Measurements from ENCODE around the gene LHX2. TPM values are rescaled to one million over a fixed set of nuclear protein-coding genes. Genes with fewer than 3 reads are reported as not detected.

LHX2 gene
- total RNA-seq, 2 experiments from 2014 or later = not detected

- no peaks in the 10 kb centered on the region for H3K9me2 ChIP-seq (ENCODE audit: insufficient read depth, low read length)
- H3K4me1 ChIP-seq (ENCODE audit: insufficient read depth, low read length, poor library complexity, severe bottlenecking) = no peaks in the 10 kb centered on the region
- H3K4me2 ChIP-seq (ENCODE audit: low read length) = no peak overlapping the region
- no peak for DNase-seq (ENCODE audit: low spot score)
- no peak overlapping the region for H3K27ac ChIP-seq (ENCODE audit: low read depth, low read length, poor library complexity, severe bottlenecking)
- no TSS peak for BruUV-seq (replicated peaks)
- TF ChIP-seq CTCF (conservative IDR thresholded peaks at IDR 0.05; ENCODE audit: low read length) = no peak
- no peak for TF ChIP-seq EZH2phosphoT487 (IDR thresholded peaks at IDR 0.05; ENCODE audit: borderline replicate concordance, low read depth, low read length)
- intact Hi-C loops (cut with micrococcal nuclease; ENCODE audit: unreplicated experiment) = loop anchor here (1.0 kb wide), 1 partner anchor 9 kb away; no protein-coding TSS in a partner anchor
- no peaks in the 10 kb centered on the region for H3K9me3 ChIP-seq (ENCODE audit: low read length)
- ChIA-PET POLR2A (no interaction called here), CTCF (ENCODE audit: unreplicated experiment) (no interaction called here)
- H2AFZ ChIP-seq (ENCODE audit: low read length) = no peak overlapping the region
- H3K36me3 ChIP-seq (ENCODE audit: insufficient read depth, low read length) = no peaks in the 10 kb centered on the region
- no peaks in the 10 kb centered on the region for H3K79me2 ChIP-seq (ENCODE audit: insufficient read depth, low read depth, low read length)
- H3K4me3 ChIP-seq (ENCODE audit: low read depth, low read length, poor library complexity, severe bottlenecking) = no peak overlapping the region
- H4K20me1 ChIP-seq (ENCODE audit: insufficient read depth, low read length) = no peaks in the 10 kb centered on the region
These were observed 10.9 kb downstream of the LHX2 start for GRCh38 chr9:124022201-124023121.

- no peaks in the 10 kb centered on the region for H3K4me1 ChIP-seq (ENCODE audit: insufficient read depth, low read length, poor library complexity, severe bottlenecking)
- H3K79me2 ChIP-seq (ENCODE audit: insufficient read depth, low read depth, low read length) = no peaks in the 10 kb centered on the region
- no peak overlapping the region for H3K4me3 ChIP-seq (ENCODE audit: low read depth, low read length, poor library complexity, severe bottlenecking)
- H2AFZ ChIP-seq (ENCODE audit: low read length) = no peak overlapping the region
- no peaks in the 10 kb centered on the region for H4K20me1 ChIP-seq (ENCODE audit: insufficient read depth, low read length)
- no peak overlapping the region for H3K27ac ChIP-seq (ENCODE audit: low read depth, low read length, poor library complexity, severe bottlenecking)
- H3K9me3 ChIP-seq (ENCODE audit: low read length) = no peaks in the 10 kb centered on the region
- CTCF ChIA-PET (ENCODE audit: unreplicated experiment) = no interaction called here
- H3K4me2 ChIP-seq (ENCODE audit: low read length) = no peak overlapping the region
- POLR2A ChIA-PET = no interaction called here
- no peak for TF ChIP-seq CTCF (conservative IDR thresholded peaks at IDR 0.05; ENCODE audit: low read length)
- no peak for TF ChIP-seq EZH2phosphoT487 (IDR thresholded peaks at IDR 0.05; ENCODE audit: borderline replicate concordance, low read depth, low read length)
- BruUV-seq (replicated peaks) = no TSS peak
- intact Hi-C loops (cut with micrococcal nuclease; ENCODE audit: unreplicated experiment) = no loop called here
- DNase-seq (ENCODE audit: low spot score) = no peak
- no peaks in the 10 kb centered on the region for H3K9me2 ChIP-seq (ENCODE audit: insufficient read depth, low read length)
- no peaks in the 10 kb centered on the region for H3K36me3 ChIP-seq (ENCODE audit: insufficient read depth, low read length)
These were observed 12.5 kb downstream of the LHX2 start for GRCh38 chr9:124024107-124024506.

- intact Hi-C loops (cut with micrococcal nuclease; ENCODE audit: unreplicated experiment) = no loop called here
- no peaks in the 10 kb centered on the region for H4K20me1 ChIP-seq (ENCODE audit: insufficient read depth, low read length)
- H3K36me3 ChIP-seq (ENCODE audit: insufficient read depth, low read length) = no peaks in the 10 kb centered on the region
- H3K79me2 ChIP-seq (ENCODE audit: insufficient read depth, low read depth, low read length) = no peaks in the 10 kb centered on the region
- ChIA-PET POLR2A (interaction anchor here (0.6 kb wide), 2 partner anchors 27 to 1363 kb away, joined by 3 to 4 read pairs; no protein-coding TSS in a partner anchor), CTCF (ENCODE audit: unreplicated experiment) (no interaction called here)
- no peak overlapping the region for H3K27ac ChIP-seq (ENCODE audit: low read depth, low read length, poor library complexity, severe bottlenecking)
- H3K4me2 ChIP-seq (ENCODE audit: low read length) = no peak overlapping the region
- TF ChIP-seq CTCF (conservative IDR thresholded peaks at IDR 0.05; ENCODE audit: low read length) (no peak), EZH2phosphoT487 (IDR thresholded peaks at IDR 0.05; ENCODE audit: borderline replicate concordance, low read depth, low read length) (no peak)
- no peaks in the 10 kb centered on the region for H3K4me1 ChIP-seq (ENCODE audit: insufficient read depth, low read length, poor library complexity, severe bottlenecking)
- H3K9me3 ChIP-seq (ENCODE audit: low read length) = no peaks in the 10 kb centered on the region
- H3K9me2 ChIP-seq (ENCODE audit: insufficient read depth, low read length) = no peaks in the 10 kb centered on the region
- DNase-seq (ENCODE audit: low spot score) = no peak
- no peak overlapping the region for H2AFZ ChIP-seq (ENCODE audit: low read length)
- H3K4me3 ChIP-seq (ENCODE audit: low read depth, low read length, poor library complexity, severe bottlenecking) = no peak overlapping the region
- BruUV-seq (replicated peaks) = no TSS peak
These were observed 18.0 kb downstream of the LHX2 start for GRCh38 chr9:124029617-124030016.
